Activated CD4-positive, alpha-beta T cell treated with anti-CD3 and anti-CD28 coated beads for 48 hours (primary cell): Measurements from ENCODE around the gene KIAA0825.

Experiments
- DNase-seq: peaks from one replicate; pipeline ENCODE4 v3.0.0-alpha.2; 2020

KIAA0825 gene

DNA sequence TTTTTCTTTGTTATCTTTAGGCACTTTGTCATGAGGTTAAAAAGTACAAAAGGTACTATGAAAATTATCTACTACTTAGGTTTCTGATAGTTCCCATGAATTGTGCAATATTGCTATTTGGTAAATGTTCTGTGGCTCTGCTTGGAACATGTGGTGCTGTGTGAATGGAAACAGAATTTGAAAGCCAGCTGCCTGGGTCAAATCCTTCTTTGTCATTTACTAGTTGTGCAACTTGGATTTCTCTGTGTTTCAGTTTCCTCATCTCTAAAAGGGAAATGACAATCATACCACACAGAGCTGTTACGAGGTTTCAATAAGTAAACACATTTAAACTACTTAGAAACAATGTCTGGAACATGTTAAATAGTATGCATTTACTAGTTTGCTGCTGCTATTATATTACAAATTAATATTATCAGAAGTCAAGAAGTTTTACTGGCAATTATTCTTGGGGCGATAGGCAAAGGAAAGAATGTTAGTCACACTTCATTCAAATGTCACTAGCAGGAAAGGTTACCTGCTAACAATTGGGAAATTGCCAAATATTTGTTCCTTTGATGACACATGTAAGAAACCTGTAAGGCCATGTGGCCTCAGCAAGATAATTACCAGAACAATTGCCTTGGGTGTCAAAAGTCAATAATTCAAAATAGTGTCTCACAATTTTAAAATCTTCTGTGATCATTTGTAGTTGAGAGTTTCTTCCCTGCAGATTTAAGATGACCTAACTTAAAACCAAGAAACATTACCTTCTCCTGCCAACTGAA, 184.8 kb downstream of the KIAA0825 start:
- no peak for DNase-seq

DNA sequence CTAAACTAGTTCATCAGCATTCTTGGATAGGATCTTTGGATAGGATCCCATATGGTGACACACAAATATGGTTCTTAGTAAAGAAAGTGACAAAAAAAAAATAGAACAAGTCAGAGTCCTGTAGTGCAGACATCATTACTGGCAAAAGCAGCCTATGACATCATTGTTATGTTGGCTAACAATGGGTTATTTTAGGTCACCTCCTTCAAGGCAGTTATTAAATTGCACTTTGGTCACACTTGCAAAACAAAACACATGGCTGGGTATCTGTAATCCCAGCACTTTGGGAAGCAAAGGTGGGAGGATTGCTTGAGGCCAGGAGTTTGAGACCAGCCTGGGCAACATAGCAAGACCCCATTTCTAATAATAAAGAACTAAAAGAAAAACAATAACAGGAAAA, 185.9 kb downstream of the KIAA0825 start:
- DNase-seq = no peak

- DNase-seq = no peak
Observed at GRCh38 chr5:94431696-94432095, 186.7 kb downstream of the KIAA0825 start.

GRCh38 chr5:94429566-94429965, 188.8 kb downstream of the KIAA0825 start:
- DNase-seq = no peak

DNA sequence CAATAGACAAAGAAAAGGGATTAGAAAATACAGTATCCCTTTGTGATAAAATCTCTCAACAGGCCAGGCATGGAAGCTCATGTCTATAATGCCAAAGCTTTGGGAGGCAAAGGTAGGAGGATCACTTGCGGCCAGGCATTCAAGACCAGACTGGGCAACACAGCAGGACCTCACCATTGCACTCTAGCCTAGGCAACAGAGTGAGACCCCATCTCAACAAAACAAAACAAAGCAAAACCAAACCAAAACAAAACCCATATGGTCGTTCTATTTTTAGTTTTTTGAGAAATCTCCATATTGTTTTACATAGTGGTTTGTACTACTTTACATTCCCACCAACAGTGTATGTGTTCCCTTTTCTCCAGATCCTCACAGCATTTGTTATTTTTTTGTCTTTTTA, 193.0 kb downstream of the KIAA0825 start:
- no peak for DNase-seq

DNA sequence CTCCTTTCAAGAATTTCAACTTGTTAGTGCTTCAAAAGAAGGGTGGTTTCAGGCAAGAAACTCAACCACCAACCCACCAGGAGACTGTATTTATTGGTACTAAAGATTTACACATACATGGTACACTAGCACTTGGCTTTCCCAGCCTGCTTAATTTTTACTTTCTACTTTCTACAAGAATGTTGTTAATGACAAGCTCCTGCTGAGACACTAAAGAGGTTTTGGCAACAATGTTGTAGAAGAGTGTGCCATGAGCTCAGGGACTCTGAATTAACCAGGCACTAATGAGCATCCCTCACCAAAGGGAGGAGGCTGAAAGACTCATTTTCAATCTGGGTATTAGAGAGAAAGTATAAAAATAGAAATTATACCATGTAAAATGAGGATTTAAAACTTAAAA, 195.0 kb downstream of the KIAA0825 start:
- DNase-seq = no peak

- DNase-seq = no peak
Observed at GRCh38 chr5:94422812-94423211, 195.6 kb downstream of the KIAA0825 start.

DNA sequence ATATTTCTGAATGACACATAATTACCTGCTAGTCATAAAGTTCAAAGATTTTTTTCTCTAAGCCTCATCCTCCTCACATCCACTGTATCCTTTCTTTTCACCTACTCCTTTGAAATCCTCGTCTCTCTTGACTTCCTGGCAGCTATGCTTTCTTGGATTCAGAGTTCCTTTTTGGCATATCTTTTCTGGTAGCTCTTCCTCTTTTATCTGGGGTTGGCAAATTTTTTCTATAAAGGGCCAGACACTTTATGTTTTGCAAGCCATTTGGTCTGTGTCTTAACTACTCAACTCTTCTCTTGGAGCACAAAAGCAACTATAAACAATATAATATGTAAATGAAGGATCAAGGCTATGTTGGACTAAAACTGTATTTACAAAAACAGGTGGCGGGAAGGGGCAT, 197.5 kb downstream of the KIAA0825 start:
- DNase-seq = no peak

DNA sequence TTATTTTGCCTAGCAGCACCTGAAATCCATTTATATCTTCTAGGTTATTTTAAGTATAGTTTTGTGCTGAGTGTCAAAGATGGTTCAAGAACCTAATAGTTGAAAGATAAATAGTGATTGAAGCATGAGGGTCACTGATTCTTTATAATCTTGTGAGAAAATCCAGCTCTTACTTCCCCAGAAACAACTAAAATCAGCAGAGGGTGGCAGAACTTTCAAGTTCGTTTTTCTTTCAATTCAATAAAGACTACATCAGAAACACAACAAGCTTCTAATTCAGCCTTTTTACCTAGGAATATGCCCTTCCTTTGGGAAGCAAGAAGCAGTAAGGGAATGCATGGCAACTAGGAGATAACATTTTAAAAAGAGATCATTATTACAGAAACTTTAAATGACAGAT, 202.6 kb downstream of the KIAA0825 start:
- no peak for DNase-seq

DNA sequence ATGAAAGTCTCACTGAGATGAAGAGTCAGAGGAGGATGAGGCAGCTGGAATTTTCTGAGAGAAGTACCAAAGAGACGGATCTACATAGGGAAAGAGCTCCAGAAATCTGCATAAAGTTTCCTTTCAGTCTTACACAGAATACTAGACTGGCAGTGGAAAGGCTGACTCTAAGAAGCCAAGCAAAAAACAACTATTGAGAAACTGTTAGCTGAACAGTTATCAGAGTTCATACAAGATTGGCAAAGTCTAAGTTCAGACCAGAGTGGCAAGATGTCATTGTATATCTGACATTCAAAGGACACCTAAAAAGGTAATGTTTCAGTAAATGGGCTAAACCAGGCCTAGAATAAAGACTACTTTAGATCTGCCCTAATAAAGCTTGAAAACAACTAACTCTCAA, 209.0 kb downstream of the KIAA0825 start:
- DNase-seq = no peak

GRCh38 chr5:94407023-94407422, 211.4 kb downstream of the KIAA0825 start:
- DNase-seq = no peak

- DNase-seq = no peak
Observed at GRCh38 chr5:94403483-94403882, 214.9 kb downstream of the KIAA0825 start.

DNA sequence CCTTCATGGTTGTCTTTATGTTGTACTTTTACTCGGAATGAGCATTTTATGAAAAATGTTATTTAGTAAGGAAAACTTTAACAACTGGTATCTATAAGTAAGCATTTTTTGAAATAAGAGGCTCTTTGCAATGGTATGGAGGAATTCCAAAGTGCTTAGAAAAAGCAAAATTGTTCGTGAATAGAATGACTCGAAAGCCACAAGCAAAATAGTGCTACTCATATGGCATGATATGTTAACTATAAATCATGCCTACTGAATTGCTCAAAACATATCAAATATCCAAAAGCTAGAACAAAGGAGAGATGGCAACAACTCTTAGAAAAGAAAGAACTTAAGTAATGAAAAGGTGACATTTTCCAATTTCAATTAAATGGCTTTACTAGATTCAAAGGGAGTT, 216.3 kb downstream of the KIAA0825 start:
- DNase-seq = no peak

DNA sequence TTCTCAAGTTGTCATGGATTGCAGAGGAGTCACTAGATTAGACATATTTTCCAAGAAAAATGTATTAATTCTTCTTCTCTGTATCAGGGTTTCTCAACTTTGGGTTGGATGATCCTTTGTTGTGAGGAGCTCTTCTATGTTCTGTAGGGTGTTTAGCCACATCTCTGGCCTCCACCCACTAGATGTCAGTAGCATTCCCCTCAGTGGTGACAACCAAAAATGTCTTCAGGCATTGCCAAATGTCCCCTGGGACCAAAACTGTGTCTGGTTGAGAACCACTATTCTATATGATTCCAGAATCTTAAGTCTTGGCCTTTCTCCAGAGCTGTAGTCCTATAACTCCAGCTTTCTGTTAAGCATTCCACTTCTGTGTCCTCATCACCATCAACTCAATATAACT, 220.9 kb downstream of the KIAA0825 start:
- no peak for DNase-seq

DNA sequence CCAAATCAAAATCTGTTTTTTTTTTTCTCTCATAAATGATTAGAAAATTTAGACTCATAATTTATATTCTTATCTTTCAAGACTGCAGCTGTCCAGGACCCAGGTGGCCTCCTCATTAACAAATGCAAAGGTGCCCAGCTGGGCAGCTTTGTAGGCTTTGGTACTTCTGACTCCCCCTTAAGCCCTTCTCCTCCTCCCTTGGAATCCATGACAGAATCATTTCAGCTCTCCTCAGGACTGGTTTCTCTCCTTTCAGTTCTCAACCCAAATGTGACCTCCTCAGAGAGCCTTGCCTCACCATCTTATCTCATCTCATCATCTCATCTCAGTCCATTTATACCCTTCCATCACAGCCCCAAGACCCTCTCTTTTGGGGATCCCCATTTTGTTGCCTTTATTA, 221.7 kb downstream of the KIAA0825 start:
- DNase-seq = no peak

DNA sequence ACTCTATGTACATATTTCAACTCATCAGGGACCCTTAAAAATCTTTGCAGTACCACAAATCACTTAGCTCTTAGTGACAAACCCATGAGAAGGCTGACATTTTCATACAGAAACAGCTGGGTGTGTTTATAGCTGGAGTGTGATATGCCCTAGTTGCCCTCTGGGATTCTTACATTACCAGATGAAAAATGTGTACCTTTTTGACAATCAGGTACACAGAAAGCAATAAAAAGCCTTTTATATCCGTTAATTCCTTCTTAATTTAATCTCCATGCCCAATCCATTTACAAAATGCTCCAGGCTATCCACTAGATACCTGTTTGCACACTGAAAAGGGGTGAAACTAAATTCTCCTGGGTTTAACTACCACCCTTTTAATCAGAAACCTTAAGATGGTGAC, 222.9 kb downstream of the KIAA0825 start:
- DNase-seq = no peak

GRCh38 chr5:94391996-94392395, 226.4 kb downstream of the KIAA0825 start:
- no peak for DNase-seq

- no peak for DNase-seq
Observed at GRCh38 chr5:94389515-94389899, 228.9 kb downstream of the KIAA0825 start.

DNA sequence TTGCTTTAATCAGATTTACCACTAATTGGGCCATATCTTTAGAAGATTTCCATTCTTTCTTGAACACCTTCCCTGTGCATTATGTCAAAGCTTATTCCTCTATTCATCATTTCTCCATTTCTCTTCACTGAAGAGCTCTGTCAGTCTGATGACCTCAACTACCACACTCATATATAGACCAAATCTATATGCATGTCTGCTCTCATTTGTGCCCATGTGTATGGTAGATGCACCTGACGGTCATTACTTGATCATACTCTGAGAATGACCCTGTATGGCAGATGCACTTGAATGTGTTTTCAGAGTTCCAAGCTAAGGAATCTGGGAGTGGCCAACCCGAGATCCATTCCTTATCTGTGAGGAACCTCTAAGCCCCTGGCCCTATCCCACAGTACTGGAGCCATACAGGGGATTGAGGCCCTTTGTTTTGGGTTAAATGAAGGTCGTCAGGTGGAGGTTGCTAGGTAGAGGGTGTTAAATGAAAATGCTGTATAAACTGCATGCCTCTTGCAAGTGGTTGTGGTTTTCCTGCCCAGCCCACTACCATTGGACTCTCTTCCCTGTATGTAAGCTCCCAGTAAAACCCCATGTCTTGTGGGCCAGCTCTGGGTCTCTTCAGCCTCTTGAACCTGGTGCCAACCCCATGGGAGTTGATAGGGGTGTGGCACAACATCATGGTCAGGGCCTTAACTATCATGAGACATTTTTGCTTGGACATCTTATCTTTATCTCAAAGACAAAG, 229.5 kb downstream of the KIAA0825 start:
- DNase-seq = no peak

DNA sequence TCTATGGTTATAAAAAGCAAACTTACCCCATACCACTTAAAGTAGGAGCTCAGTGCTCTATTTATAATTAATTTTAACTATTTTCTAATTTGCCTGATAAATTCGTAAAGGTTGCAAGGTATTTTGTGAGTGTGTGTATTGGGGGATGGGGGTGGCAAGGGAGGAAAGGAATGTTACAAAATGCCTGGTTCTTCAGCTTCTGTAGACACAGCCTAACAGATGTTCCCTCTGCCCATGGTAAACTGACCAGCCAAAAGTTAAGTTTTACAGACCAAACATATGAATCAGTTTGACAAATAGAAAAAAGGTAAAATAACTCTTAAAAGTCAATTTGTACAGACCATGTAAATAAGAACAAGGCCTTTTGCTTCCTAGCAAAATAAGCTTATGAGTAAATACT, 232.6 kb downstream of the KIAA0825 start:
- DNase-seq = no peak

GRCh38 chr5:94378062-94378461, 240.3 kb downstream of the KIAA0825 start:
- DNase-seq = no peak

DNA sequence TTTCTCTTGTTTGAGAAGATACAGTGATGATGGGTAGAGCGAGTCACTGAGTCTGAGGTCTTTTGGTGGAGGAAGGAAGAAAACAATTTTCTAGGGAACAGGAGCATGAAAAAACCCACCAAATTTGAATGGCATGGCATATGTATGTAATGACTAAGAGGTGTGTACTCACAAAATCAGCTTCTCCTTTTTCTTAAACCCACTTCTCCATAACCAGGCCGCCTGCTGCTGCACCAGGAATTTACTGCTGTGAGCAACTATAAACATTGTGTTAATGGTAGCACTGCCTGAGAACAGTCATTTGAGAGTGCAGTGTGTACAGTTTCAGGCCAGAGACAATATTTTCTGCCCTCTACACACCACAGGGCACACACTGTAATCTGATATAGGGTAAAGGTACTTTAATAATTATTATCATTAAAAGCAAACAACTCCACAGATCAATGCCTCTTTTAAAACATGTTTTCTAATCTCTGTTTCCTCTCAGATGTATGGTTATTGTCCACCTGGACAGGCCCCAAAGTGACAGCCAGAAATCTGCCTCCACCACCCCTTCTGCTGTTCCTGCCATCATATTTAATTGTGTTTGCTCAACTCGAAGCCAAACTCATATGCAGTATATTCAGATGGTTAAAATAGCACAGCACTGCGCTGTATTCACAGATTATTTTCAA, 241.6 kb downstream of the KIAA0825 start:
- no peak for DNase-seq

GRCh38 chr5:94375801-94376200, 242.6 kb downstream of the KIAA0825 start:
- no peak for DNase-seq

DNA sequence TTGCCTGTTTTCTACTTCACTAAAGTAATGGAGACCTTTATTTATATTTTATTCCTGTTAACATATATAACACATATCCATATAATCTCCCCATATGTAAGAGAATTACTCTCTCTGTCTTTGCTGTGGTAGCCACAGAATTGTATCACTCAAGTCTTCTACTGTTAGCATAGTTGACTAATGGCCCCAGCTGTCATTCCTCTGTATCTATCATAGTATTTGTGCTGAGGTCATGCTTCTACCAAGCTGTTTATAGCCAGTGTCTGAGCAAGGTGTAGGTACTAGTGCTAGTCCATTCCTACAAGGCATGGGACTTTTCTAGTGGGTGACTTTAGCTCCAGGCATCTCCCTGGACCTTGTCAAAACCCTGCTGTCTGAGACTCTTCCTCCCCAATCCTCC, 244.1 kb downstream of the KIAA0825 start:
- DNase-seq = no peak
